Stomach (tissue), 19 donors: ENCODE measurements around the gene ABCB9. TPM values are rescaled to one million over a fixed set of nuclear protein-coding genes. Genes with fewer than 3 reads are reported as not detected.
"Not testable (repeated sequence)": the region's sequence is repeated elsewhere in the genome, so short reads cannot be mapped to it uniquely, and the experiment has no call there.

Source experiments
- DNase-seq, 2 donors: peaks; one replicate each; pipeline versions ENCODE4 v3.0.0 to v3.0.0-alpha.2; 2013 to 2019
- H3K27ac ChIP-seq, 5 donors: fragments of 200-600 bp in 4 of 5; sonication (generic) in 4 of 5; one replicate each; pipeline ENCODE4 v1.5.1; 2013 to 2019; ENCODE audit warnings: mild to moderate bottlenecking in 1 of 5, moderate library complexity in 1 of 5
- H3K27me3 ChIP-seq, 3 donors: fragments of 200-600 bp; sonication (generic); one replicate each; pipeline ENCODE4 v1.5.1; 2017 to 2019; ENCODE audit warnings: mixed run types in 1 of 3
- H3K36me3 ChIP-seq, 4 donors: fragments of 200-600 bp; sonication (generic); 1 replicate in 3 of 4; 2 replicates in 1 of 4; pipeline ENCODE4 v1.5.1; 2016 to 2019
- H3K4me1 ChIP-seq, 4 donors: fragments of 200-600 bp; sonication (generic); one replicate each; pipeline ENCODE4 v1.5.1; 2016 to 2019
- H3K4me3 ChIP-seq, 4 donors: fragments of 200-600 bp; sonication (generic) in 3 of 4; one replicate each; pipeline ENCODE4 v1.5.1; 2016 to 2019; ENCODE audit warnings: mild to moderate bottlenecking in 1 of 4
- H3K9me3 ChIP-seq, 4 donors: fragments of 200-600 bp; sonication (generic); one replicate each; pipeline ENCODE4 v1.5.1; 2016 to 2019
- EP300 ChIP-seq: sonication (generic); formaldehyde crosslinking; IDR thresholded peaks from one replicate; pipeline ENCODE4 v1.6.1; 2017; ENCODE audit warnings: antibody characterized with exemption
- POLR2A ChIP-seq, 4 donors: fragments of 450-650 bp; IDR thresholded peaks; one replicate each; pipeline ENCODE4 v1.6.1; 2016; ENCODE audit warnings: antibody characterized with exemption in 4 of 4, control low read depth in 2 of 4, mild to moderate bottlenecking in 1 of 4, moderate library complexity in 1 of 4
- POLR2AphosphoS5 ChIP-seq, 3 donors: sonication (generic); formaldehyde crosslinking; IDR thresholded peaks; one replicate each; pipeline ENCODE4 v1.6.1; 2016; ENCODE audit warnings: antibody characterized with exemption in 3 of 3
- WGBS, 5 donors: extraction: QIAGEN DNeasy Blood & Tissue Kit in 3 of 5; methylation state at CpG; one replicate each; pipeline versions ENCODE4 v1.1.5 to v1.1.7; 2013 to 2018; 5-methylcytosine and 5-hydroxymethylcytosine counted together
- intact Hi-C: fragments of 100-400 bp; cut with DNase I; formaldehyde crosslinking; loops from one replicate; pipeline ENCODE4 v1.15.1; 2023; ENCODE audit warnings: low total_unique reads
- long read RNA-seq, 10 donors: transcript quantifications; one replicate each; lab custom pipeline, GENCODE V29; 2026
- polyA plus RNA-seq, 3 donors: library from polyadenylated mRNA; stranded (reverse); fragments of 200-250 nt; gene quantifications; one replicate each; pipeline ENCODE4 v1.2.3, GENCODE V29; 2013
- total RNA-seq, 5 donors: library from RNA; depleted of rRNA; stranded (reverse); fragments of >200 nt; gene quantifications; one replicate each; pipeline versions ENCODE4 v1.1.0 to v1.2.3, GENCODE V29; 2014 to 2016
- TF ChIP-seq, protein P1 (sequence below), 7 experiments: fragments of 450-650 bp in 4 of 7; fragments of 200-600 bp in 3 of 7; sonication (generic) in 3 of 7; IDR thresholded peaks; one replicate each; pipeline ENCODE4 v1.5.1; 2016 to 2019; ENCODE audit warnings: antibody characterized with exemption in 7 of 7, control low read depth in 2 of 7, mild to moderate bottlenecking in 1 of 7
- donor health status: healthy with polysubstance abuse.
- donor health status: Bipolar disorder and iron deficiency.
- donor health status: healthy.

The ABCB9 gene
- total RNA-seq (10 to 100 TPM in 1 of 5 donors, 1 to 10 TPM in 3, not detected in 1; 1.6 to 29.5 (median 3.6) TPM), polyA plus RNA-seq (1 to 10 TPM; 1.2 to 2.5 (median 1.9) TPM)
- long read RNA-seq, donor 1, partial matches to known transcripts = 105 of 131 reads
- long read RNA-seq, donor 1, other reads (novel, unspliced or antisense) = 26 of 131 reads
- long read RNA-seq, donor 2, partial matches to known transcripts = 156 of 248 reads
- long read RNA-seq, donor 2, other reads (novel, unspliced or antisense) = 90 of 248 reads
- long read RNA-seq, donor 3, partial matches to known transcripts = 71 of 81 reads
- long read RNA-seq, donor 3, other reads (novel, unspliced or antisense) = 10 of 81 reads
- long read RNA-seq, donor 4 = 0 reads
- long read RNA-seq, donor 5, partial matches to known transcripts = 63 of 119 reads
- long read RNA-seq, donor 5, other reads (novel, unspliced or antisense) = 55 of 119 reads
- long read RNA-seq, donor 6, partial matches to known transcripts = 23 of 204 reads
- long read RNA-seq, donor 6, other reads (novel, unspliced or antisense) = 181 of 204 reads
- long read RNA-seq, donor 7, partial matches to known transcripts = 79 of 122 reads
- long read RNA-seq, donor 7, other reads (novel, unspliced or antisense) = 42 of 122 reads
- long read RNA-seq, donor 8, partial matches to known transcripts = 86 of 134 reads
- long read RNA-seq, donor 8, other reads (novel, unspliced or antisense) = 46 of 134 reads
- long read RNA-seq, donor 9 = 0 reads
- long read RNA-seq, donor 10, partial matches to known transcripts = 31 of 51 reads
- long read RNA-seq, donor 10, other reads (novel, unspliced or antisense) = 20 of 51 reads

DNA sequence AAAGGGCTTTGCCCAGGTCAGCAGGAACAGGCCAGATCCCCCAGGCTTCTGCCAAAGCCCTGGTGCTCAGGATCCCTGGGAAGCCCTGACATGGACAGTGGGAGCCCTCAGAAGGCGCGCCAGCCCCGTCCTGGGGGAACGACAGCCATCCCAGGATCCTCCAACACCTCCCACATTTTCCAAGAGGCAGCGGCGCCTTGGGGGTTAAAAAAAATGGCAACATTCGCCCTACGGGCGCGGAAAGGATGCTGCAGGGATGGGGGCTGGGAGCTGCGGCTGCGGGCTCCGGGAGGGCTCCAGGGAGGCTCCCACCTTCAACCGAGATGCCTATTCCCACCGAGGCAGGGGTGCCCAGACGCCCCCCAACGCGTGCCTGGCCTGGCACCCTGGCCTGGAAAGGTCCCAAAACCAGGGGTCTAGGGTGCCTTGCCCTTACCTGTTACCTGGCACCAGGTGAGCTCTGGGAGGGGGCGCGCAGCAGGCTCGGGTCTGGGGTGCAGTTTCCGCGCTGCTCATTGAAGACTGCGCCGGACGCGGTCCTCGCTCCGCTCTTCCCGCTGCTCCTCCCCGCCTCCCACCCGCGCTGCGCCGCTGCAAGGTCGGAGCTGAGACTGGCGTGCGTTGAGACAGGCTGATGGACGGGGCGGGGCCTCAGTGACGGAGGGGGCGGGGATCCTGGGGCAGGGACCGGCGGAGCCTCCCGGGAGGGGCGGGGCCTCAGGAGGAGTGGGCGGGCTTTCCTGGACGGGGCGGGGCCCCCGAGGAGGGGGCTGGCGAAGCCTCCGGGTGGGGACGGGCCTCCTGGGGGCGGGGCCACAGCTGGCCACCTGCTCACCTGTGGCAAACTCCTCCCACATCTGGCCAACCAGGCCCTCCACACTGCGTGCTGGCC lies at the start of gene ABCB9:
Gene ABCB9, minus strand, starts transcription at position 613 of the 892 bp plus-strand sequence. CDS start 6,228 bp downstream, outside the sequence.
- WGBS, 5 donors = 3 to 8% (median 5%) methylated on average over 19 to 55 of the region's 55 CpGs
- Histone ChIP-seq H3K4me1 (peaks cover 27 to 67% (median 56%) of the 10 kb centered on the region in 4 donors), H3K27me3 (no peaks in the 10 kb centered on the region), H3K27ac (peak within 1 kb of the TSS; percentile 47 to 70 (median 61)), H3K9me3 (no peaks in the 10 kb centered on the region), H3K4me3 (peak within 1 kb of the TSS; percentile 51 to 67 (median 54)), H3K36me3 (no peaks in the 10 kb centered on the region)
- peak; percentile 97 for DNase-seq
- peak in 1 of 4 donors; percentile 11 for TF ChIP-seq POLR2A (IDR thresholded peaks at IDR 0.05)
- TF ChIP-seq POLR2AphosphoS5 (IDR thresholded peaks at IDR 0.05) = peak; percentile 16 to 81 (median 80)
- TF ChIP-seq, protein P1, sequence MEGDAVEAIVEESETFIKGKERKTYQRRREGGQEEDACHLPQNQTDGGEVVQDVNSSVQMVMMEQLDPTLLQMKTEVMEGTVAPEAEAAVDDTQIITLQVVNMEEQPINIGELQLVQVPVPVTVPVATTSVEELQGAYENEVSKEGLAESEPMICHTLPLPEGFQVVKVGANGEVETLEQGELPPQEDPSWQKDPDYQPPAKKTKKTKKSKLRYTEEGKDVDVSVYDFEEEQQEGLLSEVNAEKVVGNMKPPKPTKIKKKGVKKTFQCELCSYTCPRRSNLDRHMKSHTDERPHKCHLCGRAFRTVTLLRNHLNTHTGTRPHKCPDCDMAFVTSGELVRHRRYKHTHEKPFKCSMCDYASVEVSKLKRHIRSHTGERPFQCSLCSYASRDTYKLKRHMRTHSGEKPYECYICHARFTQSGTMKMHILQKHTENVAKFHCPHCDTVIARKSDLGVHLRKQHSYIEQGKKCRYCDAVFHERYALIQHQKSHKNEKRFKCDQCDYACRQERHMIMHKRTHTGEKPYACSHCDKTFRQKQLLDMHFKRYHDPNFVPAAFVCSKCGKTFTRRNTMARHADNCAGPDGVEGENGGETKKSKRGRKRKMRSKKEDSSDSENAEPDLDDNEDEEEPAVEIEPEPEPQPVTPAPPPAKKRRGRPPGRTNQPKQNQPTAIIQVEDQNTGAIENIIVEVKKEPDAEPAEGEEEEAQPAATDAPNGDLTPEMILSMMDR (IDR thresholded peaks at IDR 0.05) = no peak
- TF ChIP-seq EP300 = no peak
- intact Hi-C loops = no loop called here

- DNase-seq, H3K9me3 ChIP-seq, H3K27ac ChIP-seq, H3K4me3 ChIP-seq, H3K4me1 ChIP-seq, intact Hi-C loops, H3K27me3 ChIP-seq: not testable (repeated sequence)
- 84 to 98% (median 95%) methylated on average over 4 of the region's 4 CpGs for WGBS, 5 donors
- peaks cover 1 to 43% (median 35%) of the 10 kb centered on the region in 4 donors for H3K36me3 ChIP-seq
These were observed 48.2 kb upstream of the ABCB9 start for GRCh38 chr12:123014473-123014872.

- Histone ChIP-seq H3K27me3 (no peaks in the 10 kb centered on the region), H3K4me1 (no peaks in the 10 kb centered on the region), H3K36me3 (peaks cover 3 to 53% (median 44%) of the 10 kb centered on the region in 4 donors), H3K9me3 (no peaks in the 10 kb centered on the region), H3K4me3 (no peak overlapping the region), H3K27ac (no peak overlapping the region)
- DNase-seq = no peak
- TF ChIP-seq EP300 (no peak), POLR2A (IDR thresholded peaks at IDR 0.05) (no peak), POLR2AphosphoS5 (IDR thresholded peaks at IDR 0.05) (no peak)
- TF ChIP-seq, protein P1 (IDR thresholded peaks at IDR 0.05) = no peak
- 91 to 97% (median 96%) methylated on average over 17 to 19 of the region's 19 CpGs for WGBS, 5 donors
- intact Hi-C loops = no loop called here
These were observed 47.2 kb upstream of the ABCB9 start for GRCh38 chr12:123013185-123014095.

GRCh38 chr12:123011701-123012100 lies 45.4 kb upstream of the ABCB9 start:
- TF ChIP-seq, protein P1 (IDR thresholded peaks at IDR 0.05) = no peak
- TF ChIP-seq POLR2A (IDR thresholded peaks at IDR 0.05) (no peak), POLR2AphosphoS5 (IDR thresholded peaks at IDR 0.05) (no peak), EP300 (no peak)
- 80 to 87% (median 82%) methylated on average over 6 of the region's 6 CpGs for WGBS, 5 donors
- Histone ChIP-seq H3K9me3 (no peaks in the 10 kb centered on the region), H3K36me3 (peaks cover 3 to 70% (median 61%) of the 10 kb centered on the region in 4 donors), H3K4me1 (no peaks in the 10 kb centered on the region), H3K27ac (no peak overlapping the region), H3K4me3 (no peak overlapping the region), H3K27me3 (no peaks in the 10 kb centered on the region)
- no peak for DNase-seq
- intact Hi-C loops = no loop called here
